Measurements from ENCODE around the gene DDX3X.

- TF ChIP-seq GATA2 (IDR thresholded peaks at IDR 0.05; ENCODE audit: low read depth, low read length) (no peak), GATA3 (IDR thresholded peaks at IDR 0.05; ENCODE audit: low read depth, low read length) (no peak)
Observed at GRCh38 chrX:41351923-41352322, 18.0 kb downstream of the DDX3X start.
